ENCODE results near the gene RLN3.

DNA sequence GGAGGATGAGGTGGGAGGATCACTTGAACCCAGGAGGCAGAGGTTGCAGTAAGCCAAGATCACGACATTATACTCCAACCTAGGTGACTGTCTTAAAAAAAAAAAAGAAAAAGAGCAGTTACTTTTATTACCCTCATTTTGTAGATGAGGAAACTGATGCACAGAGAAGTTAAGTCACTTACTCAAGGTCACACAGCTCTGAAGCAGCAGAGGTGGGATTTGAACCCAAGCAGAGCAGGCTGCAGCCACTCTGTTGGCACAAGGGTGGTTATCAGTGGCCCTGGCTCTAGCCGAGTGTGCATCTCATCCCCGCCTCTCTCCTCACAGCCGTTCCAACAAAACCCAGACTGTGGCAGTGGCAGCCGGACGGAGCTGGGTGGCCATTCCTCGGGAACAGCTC is 11.2 kb downstream of the RLN3 start:
- TF ChIP-seq EZH2 (IDR thresholded peaks at IDR 0.05; ENCODE audit: low read length, unreplicated experiment) (no peak), EZH2phosphoT487 (IDR thresholded peaks at IDR 0.05; ENCODE audit: borderline replicate concordance, low read length) (no peak)
- TF ChIP-seq, protein P1, sequence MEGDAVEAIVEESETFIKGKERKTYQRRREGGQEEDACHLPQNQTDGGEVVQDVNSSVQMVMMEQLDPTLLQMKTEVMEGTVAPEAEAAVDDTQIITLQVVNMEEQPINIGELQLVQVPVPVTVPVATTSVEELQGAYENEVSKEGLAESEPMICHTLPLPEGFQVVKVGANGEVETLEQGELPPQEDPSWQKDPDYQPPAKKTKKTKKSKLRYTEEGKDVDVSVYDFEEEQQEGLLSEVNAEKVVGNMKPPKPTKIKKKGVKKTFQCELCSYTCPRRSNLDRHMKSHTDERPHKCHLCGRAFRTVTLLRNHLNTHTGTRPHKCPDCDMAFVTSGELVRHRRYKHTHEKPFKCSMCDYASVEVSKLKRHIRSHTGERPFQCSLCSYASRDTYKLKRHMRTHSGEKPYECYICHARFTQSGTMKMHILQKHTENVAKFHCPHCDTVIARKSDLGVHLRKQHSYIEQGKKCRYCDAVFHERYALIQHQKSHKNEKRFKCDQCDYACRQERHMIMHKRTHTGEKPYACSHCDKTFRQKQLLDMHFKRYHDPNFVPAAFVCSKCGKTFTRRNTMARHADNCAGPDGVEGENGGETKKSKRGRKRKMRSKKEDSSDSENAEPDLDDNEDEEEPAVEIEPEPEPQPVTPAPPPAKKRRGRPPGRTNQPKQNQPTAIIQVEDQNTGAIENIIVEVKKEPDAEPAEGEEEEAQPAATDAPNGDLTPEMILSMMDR (conservative IDR thresholded peaks at IDR 0.05; ENCODE audit: low read depth, low read length) = no peak

Measured in PC-3 (cell line).